HG02678 (cell line): ENCODE measurements around the gene AFF3.

Source experiments
- ATAC-seq: cut with Tn5 transposase; IDR thresholded peaks from one replicate; pipeline ENCODE4 v1.9.1; 2021; ENCODE audit warnings: mild to moderate bottlenecking, moderate library complexity; ENCODE audit not compliant: unreplicated experiment

The AFF3 gene

GRCh38 chr2:99841749-99842148 lies 300.6 kb downstream of the AFF3 start:
- no peak for ATAC-seq

GRCh38 chr2:99840831-99841230 lies 301.6 kb downstream of the AFF3 start:
- no peak for ATAC-seq

- no peak for ATAC-seq
Measured at GRCh38 chr2:99836690-99837605, 305.4 kb downstream of the AFF3 start.

- ATAC-seq, result no peak
Measured at GRCh38 chr2:99834426-99834825, 308.0 kb downstream of the AFF3 start.

GRCh38 chr2:99833586-99834201 lies 308.7 kb downstream of the AFF3 start:
- ATAC-seq, result no peak

- no peak for ATAC-seq
Measured at GRCh38 chr2:99832926-99833325, 309.5 kb downstream of the AFF3 start.

- no peak for ATAC-seq
Measured at GRCh38 chr2:99831772-99832171, 310.6 kb downstream of the AFF3 start.

GRCh38 chr2:99827296-99827999 lies 314.9 kb downstream of the AFF3 start:
- no peak for ATAC-seq

- ATAC-seq, result no peak
Measured at GRCh38 chr2:99825630-99826029, 316.8 kb downstream of the AFF3 start.

GRCh38 chr2:99824758-99825157 lies 317.6 kb downstream of the AFF3 start:
- ATAC-seq, result no peak

GRCh38 chr2:99822474-99823207 lies 319.7 kb downstream of the AFF3 start:
- ATAC-seq, result no peak

- ATAC-seq, result no peak
Measured at GRCh38 chr2:99821984-99822383, 320.4 kb downstream of the AFF3 start.

GRCh38 chr2:99821572-99821971 lies 320.8 kb downstream of the AFF3 start:
- ATAC-seq, result no peak

- ATAC-seq, result no peak
Measured at GRCh38 chr2:99821039-99821438, 321.4 kb downstream of the AFF3 start.

- no peak for ATAC-seq
Measured at GRCh38 chr2:99819766-99820165, 322.6 kb downstream of the AFF3 start.

- no peak for ATAC-seq
Measured at GRCh38 chr2:99818842-99819241, 323.5 kb downstream of the AFF3 start.

- no peak for ATAC-seq
Measured at GRCh38 chr2:99816908-99817307, 325.5 kb downstream of the AFF3 start.

GRCh38 chr2:99812426-99812825 lies 330.0 kb downstream of the AFF3 start:
- ATAC-seq, result no peak

GRCh38 chr2:99811544-99811943 lies 330.8 kb downstream of the AFF3 start:
- no peak for ATAC-seq

GRCh38 chr2:99810225-99810624 lies 332.2 kb downstream of the AFF3 start:
- no peak for ATAC-seq
